ENCODE results near the gene ONECUT1.

ONECUT1 gene

DNA sequence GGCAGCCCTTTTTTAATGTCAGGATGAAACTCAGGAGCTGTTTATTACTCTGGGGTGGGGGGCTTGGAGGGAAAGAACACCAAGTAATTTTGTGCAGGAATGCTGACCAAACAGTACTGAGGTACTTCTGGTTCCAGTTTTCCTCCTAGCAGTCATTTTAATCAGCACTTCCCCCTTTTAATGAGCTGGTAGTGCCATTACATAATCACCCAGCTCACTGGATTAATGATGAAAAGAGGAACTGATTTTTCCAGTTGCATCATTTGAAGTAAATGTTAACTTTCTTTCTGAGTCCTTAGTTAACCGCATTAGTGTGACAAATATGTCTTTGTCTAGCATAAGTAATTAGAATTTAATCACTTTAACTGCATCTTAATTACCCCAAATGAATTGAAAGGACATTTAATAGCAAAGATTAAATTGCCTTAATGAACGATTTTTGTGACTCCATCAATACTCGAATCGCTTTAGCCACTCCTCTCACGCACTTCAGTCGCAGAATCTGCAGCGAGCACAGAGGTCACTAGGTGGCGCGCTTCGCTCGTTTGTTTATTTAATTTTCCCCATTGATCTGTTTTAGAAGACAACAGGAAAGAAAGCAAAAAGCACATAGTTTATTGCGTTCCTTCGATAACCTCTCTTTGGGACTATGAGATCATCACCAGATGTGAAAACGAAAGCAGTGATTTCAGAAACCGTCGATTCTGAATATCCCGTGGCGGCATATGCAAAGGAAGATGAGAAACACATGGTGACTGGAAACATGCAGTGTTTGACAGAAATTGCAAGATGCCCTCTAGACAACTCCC is 9.8 kb downstream of the ONECUT1 start:
- DNase-seq = peak; percentile 38

DNA sequence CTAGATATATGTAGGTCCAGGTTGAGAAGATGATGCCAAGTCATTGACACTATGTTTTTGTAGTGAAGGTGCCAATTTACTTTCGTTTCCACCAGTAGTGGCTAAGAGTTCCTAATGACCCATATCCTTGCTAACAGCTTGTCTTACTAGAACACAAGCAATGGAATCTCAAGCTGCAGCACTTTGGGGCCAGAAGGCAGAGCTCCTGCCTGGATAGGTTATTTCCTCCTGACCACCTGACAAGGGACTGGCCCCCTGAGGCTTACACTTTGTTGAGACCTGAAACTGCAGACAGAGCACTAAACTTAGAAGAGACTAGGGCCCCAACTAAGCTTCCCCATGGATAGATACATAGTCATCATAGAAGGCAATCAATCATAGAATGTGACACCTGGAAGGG is 11.7 kb downstream of the ONECUT1 start:
- no peak for DNase-seq

DNA sequence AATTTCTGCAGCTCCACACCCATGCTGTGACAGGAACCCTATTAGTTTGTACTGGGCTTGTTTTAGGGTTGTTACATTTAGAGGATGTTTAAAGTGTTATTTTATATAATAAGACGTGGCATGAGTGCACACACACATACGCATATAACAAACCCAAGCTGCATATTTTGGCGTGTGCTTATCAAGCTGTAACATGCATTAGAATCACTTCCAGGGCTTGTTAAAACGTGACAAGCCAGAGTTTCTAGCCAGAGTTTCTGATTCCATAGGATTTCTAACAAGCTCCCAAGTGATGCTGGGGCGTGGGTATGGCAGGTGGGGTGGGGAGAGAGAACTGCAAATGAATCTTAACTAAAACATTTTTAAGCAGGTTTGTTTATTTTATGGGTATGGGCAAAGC is 17.4 kb downstream of the ONECUT1 start:
- no peak for DNase-seq

DNA sequence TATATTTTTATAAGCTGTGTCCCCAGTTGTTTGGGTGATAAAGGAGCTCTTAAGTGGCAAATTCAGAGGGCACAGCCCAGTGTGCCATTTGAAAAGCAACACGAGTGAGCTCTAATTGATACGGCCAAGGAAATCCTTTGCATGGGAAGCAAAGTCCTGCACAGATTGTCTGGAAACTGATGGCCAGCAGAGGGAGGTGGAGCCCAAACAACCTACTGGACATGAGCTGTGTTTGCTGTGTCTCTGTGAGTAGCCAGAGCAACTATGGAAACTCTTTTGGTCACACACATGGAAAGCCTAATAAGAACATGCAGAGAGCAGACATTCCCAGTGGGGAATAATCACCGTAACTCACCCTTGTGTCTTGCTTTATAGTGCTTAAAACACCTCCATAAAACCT is 24.4 kb downstream of the ONECUT1 start:
- no peak for DNase-seq

DNA sequence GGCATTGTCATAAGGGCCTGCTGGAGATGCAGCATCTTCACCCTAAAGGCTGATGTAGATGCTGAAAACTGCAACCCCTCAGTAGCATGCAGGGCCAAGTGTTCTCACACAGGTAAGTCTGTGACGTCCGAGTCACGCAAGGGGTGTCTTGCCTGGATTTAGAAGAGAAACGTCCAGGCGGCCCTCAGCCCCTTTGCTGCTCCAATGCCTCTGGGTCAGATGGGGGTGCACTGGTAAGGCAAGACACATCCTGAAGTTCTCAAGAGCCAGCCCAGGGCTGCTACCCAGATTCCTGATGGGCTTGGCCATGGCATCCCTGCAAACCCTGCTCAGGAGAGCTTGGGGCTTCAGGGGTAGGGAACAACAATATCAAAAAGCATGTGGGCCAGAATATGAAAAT is 25.4 kb downstream of the ONECUT1 start:
- no peak for DNase-seq

DNA sequence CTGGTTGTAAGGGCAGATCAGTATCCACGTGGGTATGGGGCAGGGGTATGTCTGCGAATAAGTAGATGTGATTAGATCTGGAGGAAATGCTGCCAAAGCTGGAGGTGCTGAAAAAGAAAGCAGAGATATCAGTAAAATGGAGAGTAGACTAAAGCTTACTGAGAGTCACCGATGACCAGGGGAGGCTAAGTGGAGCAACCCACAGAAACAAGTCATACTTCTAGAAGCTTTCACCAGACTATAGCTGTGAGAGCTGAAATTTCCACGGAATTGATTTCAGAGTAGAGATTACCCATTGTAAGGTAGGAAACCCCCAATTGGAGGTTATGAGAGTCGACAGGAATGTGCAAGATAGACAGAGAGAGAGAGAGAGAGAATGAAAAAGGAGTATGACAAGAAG is 27.5 kb downstream of the ONECUT1 start:
- no peak for DNase-seq

DNA sequence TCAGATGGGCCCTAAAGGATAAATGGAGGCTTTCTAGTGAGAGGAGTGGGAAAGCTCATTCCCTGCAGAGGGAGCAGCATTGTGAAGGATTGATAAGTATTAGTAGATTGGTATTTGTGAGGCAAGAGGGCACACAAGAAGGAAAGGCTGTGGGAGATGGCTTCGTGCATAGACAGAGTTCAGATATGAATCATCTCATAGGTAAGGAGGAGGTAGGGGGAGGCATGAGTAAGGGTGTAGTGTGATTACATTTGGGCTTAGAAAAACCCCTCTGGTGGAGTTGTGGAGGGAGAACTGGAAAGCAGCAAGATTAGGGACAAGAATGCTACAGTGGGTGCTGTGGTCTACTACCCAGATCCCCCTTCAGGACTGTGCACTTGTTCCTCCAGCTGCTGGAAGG is 29.6 kb downstream of the ONECUT1 start:
- no peak for DNase-seq

DNA sequence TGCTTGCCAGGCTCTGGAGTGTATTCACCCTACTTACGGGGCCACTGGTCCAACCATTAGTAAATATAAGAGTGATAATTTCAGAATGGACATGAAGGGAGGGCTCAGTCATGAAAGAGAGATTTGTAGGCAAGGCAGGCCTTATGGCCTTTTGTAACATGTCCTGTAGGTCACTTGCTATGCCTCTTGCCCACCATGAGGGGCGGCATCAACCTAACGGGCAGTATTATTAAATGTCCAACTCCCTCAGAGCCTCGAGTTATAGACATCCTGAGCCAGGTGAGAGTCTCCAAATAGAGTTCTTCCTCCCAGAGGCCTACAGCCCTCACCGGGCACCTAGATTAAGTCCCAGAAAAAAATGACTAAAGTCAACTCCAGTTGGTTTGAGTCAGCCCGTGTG is 30.2 kb downstream of the ONECUT1 start:
- no peak for DNase-seq

DNA sequence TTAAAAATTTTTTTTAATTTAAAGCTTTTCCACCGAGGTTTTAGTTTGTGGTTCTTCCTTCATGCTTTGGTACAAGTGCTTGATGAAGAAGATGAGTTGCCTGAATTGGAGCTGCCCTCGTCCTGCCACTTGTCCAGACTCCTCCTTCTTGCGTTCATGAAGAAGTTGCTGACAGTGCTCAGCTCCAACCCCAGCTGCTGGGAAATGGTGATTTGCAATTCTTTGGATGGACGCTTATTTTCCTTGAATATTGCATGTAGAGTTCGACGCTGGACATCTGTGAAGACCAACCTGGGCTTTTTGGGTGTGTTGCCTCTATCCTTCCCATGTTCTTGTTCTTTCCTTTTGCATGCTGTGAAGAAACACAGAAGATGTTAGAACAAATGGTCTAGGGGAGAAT is 32.6 kb downstream of the ONECUT1 start:
- no peak for DNase-seq

DNA sequence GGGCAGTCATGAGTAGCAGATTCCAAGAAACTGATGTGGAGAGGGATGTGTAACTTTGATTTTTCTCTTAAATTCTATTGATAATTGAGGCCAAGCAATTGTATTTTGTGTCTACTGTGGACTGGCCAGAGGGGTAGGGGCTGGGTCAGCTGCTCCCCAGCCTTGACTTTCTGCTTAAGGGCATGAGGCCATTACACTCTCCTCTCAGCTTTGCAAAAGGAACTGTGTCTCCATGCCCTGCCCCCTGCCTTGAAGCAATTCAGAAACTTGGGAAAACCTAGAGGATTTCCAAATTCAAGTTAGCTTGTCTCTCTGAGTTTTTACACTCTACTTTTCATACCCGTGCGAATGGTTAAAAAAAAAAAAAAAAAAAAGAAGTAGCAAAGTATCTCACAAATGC is 38.6 kb downstream of the ONECUT1 start:
- no peak for DNase-seq

DNA sequence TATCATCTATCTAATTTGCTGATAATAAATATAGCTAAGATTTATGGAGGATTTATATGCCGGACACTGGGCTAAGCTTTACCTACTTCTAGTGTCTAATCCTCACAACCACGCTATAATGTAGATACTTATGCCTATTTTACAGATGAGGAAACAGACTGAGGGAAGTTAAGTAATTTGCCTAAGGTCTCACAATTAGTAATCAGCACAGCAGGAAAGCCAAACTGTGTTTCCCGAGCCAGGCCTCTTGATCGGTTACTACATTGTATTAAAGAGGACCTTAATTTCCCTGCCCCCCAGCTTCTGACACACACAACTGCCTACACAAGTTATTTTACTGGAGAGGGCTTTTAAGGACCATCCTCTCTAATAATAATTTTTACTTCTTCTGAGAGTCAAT is 40.9 kb downstream of the ONECUT1 start:
- DNase-seq = no peak

DNA sequence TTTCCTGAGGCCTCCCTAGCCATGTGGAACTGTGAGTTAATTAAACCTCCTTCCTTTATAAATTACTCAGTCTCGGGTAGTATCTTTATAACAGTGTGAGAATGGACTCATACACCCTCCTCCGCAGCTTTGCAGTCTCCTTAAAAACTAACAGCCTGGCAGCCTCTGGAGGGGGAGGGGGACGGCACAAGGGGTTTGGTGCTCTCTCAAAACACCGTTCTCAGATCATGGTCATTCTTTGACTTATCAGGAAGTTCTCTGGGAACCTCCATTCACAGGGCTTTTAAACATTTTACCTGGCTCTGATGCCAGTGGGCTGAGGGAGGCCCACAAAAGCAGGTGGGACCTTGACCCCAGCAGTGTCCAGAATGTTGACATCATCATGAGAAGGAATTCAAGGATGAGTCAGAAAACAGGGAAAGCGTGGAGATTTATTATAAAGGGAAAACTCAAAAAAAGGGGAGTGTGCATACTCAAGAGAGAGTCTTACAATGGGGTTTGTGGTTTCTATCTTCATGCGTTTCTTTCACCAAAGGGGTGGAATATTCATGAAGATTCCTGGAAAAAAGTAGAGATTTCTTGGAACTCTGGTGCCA is 43.9 kb downstream of the ONECUT1 start:
- DNase-seq = no peak

DNA sequence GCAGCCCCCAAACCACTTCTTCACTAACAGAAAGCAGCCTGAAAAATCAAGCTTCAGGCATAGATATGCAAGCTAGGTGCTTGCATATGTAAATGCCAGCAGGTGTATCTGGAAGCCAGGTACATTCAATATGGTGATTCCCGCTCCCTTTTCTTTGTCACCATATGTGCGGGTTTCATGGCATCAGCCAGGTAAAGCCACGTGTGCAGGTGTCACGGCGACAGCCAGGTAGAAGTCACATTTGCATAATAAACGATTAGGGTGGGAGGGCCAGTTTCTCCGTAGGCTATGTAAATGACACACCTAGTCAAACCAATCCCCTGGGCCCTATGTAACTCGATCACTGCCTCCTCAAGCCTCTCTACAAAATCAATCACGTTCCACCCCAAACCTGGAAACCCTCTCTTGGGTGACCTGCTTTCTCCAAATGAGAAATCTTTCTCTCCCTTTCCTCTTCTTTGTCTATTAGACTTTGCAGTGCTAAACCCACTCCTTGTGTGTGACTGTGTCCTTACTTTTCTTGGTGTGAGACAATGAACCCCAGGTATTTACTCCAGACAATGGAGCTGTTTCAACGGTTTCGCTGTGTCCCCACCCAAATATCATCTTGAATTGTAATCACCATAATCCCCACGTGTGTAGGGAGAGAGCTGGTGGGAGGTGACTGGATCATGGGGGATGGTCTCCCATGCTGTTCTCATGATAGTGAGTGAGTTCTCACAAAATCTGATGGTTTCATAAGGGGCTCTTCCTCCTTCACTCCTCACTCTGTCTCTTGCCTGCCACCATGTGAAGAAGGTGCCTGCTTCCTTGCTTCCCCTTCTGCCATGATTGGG is 44.6 kb downstream of the ONECUT1 start:
- no peak for DNase-seq

DNA sequence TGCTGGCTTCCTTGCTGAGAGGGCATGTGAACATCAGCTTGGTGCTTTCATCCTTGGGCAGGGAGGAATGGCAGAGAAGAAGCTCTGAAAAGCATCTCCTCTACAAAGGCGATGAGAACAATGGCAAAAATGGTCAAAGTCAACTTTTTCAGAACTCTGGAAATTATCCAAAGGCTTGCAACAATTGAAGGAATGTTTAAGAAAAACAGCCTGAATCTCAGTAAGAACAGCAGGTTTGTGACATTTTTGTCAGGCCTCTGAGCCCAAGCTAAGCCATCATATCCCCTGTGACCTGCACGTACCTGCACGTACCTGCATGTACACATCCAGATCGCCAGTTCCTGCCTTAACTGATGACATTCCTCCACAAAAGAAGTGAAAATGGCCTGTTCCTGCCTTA is 51.8 kb downstream of the ONECUT1 start:
- DNase-seq = no peak

DNA sequence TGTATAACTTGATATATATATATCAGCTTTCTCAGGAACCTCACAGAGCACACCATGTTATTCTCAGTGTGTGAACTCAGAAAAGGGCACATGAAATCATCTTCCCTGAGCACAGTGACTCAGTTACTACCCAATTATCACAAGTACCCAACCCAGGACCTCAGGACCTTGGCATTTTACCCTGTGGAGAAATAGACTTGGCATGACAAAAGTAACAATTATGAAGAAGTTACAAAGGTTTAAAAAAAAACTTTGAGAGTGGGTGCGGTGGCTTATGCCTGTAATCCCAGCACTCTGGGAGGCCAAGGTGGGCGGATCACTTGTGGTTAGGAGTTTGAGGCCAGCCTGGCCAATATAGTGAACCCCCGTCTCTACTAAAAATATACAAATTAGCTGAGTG is 52.4 kb downstream of the ONECUT1 start:
- DNase-seq = no peak

DNA sequence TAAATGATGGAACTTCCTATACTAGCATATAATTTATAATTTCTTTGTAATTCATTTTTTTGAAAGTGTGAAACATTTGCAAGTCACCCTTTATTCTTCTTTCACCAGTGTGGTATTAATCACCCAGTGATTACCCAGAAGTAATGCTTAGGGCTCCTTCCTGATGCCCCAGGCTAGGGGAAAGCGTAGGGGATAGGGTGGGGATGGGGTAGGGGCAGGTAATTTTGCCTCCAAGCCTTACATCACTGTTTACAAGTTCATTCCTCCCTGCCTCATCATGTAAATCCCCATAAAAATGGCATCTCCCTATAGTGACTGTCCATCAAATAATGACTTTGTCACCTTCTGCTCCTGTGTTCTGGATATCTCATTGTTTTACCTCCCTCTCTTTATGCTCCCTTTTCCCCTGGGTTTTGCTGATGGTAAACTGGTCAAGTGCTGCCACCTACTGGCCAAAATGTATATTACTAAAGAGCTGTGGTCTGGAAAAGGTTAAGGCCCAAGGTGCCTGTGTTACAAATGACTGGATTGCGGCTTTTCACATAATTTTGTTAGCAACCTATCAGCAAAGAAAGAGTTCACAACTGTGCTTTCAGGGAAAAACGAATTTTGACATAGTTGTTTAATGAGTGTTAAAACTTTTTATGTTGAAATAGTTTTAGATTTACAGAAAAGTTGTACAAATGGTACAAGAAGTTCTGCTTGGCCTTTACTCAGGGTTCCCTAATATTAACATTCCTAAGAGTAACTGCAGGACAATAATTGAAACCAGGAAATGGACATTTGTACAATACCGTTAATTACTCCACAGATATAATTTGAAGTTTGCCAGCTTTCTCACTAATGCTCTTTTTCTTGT is 54.7 kb downstream of the ONECUT1 start:
- peak; percentile 44 for DNase-seq

DNA sequence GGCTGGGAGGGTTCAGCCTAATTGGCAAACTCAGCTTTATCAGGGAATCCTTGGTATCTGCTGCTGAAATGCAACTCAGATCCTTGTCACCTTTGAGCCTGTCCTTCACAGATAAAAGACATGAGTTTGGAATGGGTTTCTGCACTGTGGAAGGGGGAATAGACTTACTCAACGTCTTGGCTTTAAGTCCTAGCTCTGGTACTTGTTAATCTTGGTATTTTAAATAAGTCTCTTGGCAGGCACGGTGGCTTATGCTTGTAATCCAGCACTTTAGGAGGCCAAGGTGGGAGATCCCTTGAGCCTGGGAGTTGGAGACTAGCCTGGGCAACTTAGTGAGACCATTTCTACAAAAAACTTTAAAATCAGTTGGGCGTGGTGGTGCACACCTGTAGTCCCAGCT is 55.8 kb downstream of the ONECUT1 start:
- DNase-seq = no peak

DNA sequence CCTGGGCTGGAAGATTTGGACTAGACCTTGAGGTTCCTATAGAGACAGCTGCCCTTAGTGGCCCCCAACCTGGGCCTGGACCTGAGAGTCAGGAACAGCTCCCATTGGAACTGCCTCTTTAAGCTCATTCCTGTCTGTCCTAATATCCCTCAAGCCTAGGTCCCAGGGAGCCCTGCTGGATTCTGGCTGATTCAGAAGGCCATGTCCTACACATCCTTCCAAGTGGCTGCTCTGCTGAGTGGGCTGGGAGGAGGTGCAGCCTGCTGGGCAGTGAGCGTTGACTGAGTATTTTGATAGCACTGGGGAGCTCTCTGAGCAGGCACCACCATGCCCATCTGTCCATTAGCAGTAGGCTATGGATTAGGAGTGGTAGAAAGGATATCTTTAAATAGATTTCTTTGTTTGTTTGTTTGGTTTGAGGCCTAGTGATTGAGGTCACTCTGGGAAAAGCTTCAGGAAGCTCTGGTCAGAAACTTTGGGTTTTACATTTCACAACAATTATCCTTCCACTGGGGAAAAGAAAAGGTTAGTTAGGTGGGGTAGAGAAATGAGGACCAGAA is 56.4 kb downstream of the ONECUT1 start:
- no peak for DNase-seq

DNA sequence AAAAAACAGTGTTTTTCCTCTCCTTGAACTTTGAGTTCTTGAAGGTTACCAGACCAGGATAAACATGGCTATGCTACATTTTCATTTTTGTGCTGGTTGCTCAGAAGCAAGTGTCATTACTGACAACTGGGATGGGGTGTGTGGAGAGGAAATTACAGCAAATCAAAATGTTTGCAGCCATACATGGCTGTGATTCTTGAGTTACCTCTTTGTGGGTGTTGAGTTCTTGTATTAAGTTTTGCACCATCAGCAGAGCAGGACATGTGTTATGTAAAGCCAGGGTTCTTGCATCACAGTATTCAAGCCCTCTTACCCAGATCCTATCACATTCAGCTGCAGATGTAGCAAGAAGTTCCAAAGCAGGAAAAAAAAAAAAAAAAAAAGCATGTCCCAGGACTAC is 57.0 kb downstream of the ONECUT1 start:
- no peak for DNase-seq

DNA sequence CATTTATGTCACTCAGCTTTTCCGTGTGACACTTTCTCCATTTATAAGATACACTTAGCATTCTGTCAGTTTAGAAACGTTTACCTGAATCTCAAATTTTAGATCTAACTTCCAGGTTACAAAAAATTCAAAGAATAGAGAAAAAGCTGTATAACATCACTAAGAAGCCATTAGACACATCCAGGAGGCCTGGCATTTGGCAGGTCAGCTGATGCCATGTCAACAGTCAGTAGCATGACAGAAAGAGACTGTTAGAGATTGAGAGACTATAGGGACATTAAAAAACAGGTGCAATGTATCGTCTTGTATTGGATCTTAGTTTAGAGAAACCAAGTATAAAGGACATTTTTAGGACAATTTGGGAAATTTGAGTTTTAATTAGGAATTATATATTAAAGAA is 57.6 kb downstream of the ONECUT1 start:
- DNase-seq = no peak

DNA sequence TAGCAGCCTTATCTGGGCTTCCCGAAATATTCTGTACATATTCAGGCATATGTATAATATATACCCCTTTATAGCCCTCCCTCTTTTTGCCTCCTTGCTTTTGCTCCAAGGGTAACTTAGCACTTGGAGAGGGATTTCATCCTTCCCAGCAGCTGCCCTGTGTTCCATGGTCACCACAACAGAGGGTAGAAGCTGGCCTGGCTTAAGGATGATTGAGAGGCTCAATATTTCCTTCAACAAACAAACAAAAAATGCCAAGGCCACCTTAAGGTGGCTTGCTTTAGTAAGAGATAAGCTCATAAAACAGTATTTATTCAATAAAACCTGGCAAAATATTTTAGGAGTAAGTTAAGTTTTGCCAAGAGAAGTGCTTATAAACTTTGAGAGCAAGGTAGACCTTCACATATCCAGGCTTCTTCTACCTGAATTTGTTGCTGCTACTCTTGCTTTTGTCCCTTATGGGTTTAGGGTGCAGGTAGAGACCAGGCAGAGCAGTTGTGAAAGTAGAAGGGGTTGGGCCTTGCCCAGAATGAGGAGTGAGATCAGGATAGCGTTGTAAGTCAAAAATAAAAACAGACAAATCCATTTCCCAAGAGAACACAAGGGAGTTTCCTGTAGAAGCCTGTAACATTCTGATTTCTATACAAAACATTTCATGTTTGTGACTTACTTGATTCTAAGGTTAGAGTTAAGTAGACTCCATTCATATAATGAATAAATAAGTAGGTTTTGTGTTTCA is 58.2 kb downstream of the ONECUT1 start:
- DNase-seq = no peak

DNA sequence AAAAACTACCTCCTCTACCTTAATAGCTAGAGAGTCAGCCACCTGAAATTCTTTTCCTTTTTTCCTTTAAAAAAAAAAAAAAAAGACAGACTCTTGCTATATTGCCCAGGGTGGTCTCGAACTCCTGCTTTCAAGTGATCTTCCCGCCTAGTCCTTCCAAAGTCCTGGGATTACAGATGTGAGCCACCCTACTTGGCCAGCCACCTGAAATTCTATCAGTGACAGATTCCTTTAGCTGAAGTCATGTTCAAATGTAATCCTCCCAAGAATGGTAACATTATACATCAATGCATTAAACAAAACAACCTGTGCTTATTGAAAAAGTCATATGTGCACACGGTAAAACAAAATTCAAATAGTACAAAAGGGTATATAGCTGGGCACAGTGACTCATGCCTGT is 59.1 kb downstream of the ONECUT1 start:
- no peak for DNase-seq

All from DMS79 treated with DMSO at 0.1 percent for 48 hours (cell line).